HEK293 (cell line): ENCODE measurements around the gene NKX1-1.
A peak's percentile ranks its signal among the peaks of the same experiment; 100 is the strongest.

Experiments
- CTCF ChIA-PET: fragments of 350-600 bp; formaldehyde crosslinking; extraction: SDS; loops from one replicate; lab custom pipeline; 2021; ENCODE audit warnings: antibody characterized with exemption; lab: Yijun Ruan, JAX
- POLR2A ChIA-PET: fragments of 300-600 bp; formaldehyde crosslinking; extraction: SDS; loops from one replicate; lab custom pipeline; 2020; ENCODE audit warnings: antibody characterized with exemption, inconsistent platforms; lab: Yijun Ruan, JAX
- H3K27ac ChIP-seq: fragments of 200-500 bp; sonication (Bioruptor generic); 2 replicates; pipeline ENCODE4 v1.5.1; 2014; ENCODE audit warnings: low read depth, low read length, control low read depth, inconsistent platforms; ENCODE audit errors: extremely low read depth
- H3K36me3 ChIP-seq, 2 experiments: fragments of 200-500 bp in 1 of 2; sonication (Bioruptor generic) in 1 of 2; 1 replicate in 1 of 2; 2 replicates in 1 of 2; pipeline ENCODE4 v1.5.1; 2014 to 2017; ENCODE audit warnings: inconsistent platforms in 2 of 2, low read length in 2 of 2; ENCODE audit not compliant: control insufficient read depth in 2 of 2, insufficient read depth in 1 of 2
- H3K4me1 ChIP-seq: fragments of 200-500 bp; sonication (Bioruptor generic); 2 replicates; pipeline ENCODE4 v1.5.1; 2014; ENCODE audit warnings: mild to moderate bottlenecking, low read length, inconsistent platforms; ENCODE audit not compliant: control insufficient read depth, insufficient read depth
- H3K4me3 ChIP-seq: 2 replicates; pipeline ENCODE4 v1.5.1; 2011; ENCODE audit warnings: low read depth, mild to moderate bottlenecking, control low read depth, low read length, moderate library complexity
- H3K9me3 ChIP-seq: fragments of 200-500 bp; sonication (Bioruptor generic); 2 replicates; pipeline ENCODE4 v1.5.1; 2014; ENCODE audit warnings: low read depth, low read length, inconsistent platforms; ENCODE audit not compliant: control insufficient read depth, insufficient read depth
- EGR2 ChIP-seq: fragments of 450-650 bp; formaldehyde crosslinking; IDR thresholded peaks from 2 replicates; pipeline ENCODE4 v1.5.1; 2016; ENCODE audit warnings: low read depth, missing biosample characterization, missing genetic modification characterization
- TCF7L2 ChIP-seq: IDR thresholded peaks from 2 replicates; pipeline ENCODE4 v1.6.1; 2011; ENCODE audit warnings: low read depth, mild to moderate bottlenecking, inconsistent platforms, low read length, moderate library complexity, borderline replicate concordance
- TRIM28 ChIP-seq: IDR thresholded peaks from 2 replicates; pipeline ENCODE4 v1.6.1; 2011; ENCODE audit warnings: low read length, control low read depth, borderline replicate concordance
- YY2 ChIP-seq: fragments of 450-650 bp; formaldehyde crosslinking; IDR thresholded peaks from 2 replicates; pipeline ENCODE4 v1.5.1; 2016; ENCODE audit warnings: missing biosample characterization, missing genetic modification characterization
- ZBTB1 ChIP-seq: fragments of 450-650 bp; formaldehyde crosslinking; IDR thresholded peaks from 2 replicates; pipeline ENCODE4 v1.5.1; 2016; ENCODE audit warnings: missing biosample characterization, missing genetic modification characterization
- ZFHX2 ChIP-seq: fragments of 450-650 bp; formaldehyde crosslinking; conservative IDR thresholded peaks from 2 replicates; pipeline ENCODE4 v1.5.1; 2016; ENCODE audit warnings: missing biosample characterization, missing genetic modification characterization
- ZNF16 ChIP-seq: fragments of 450-650 bp; formaldehyde crosslinking; IDR thresholded peaks from 2 replicates; pipeline ENCODE4 v1.5.1; 2016; ENCODE audit warnings: low read depth, missing biosample characterization, missing genetic modification characterization
- ZNF24 ChIP-seq: fragments of 450-650 bp; formaldehyde crosslinking; IDR thresholded peaks from 2 replicates; pipeline ENCODE4 v1.5.1; 2016; ENCODE audit warnings: missing biosample characterization, missing genetic modification characterization
- ZNF26 ChIP-seq: fragments of 450-650 bp; formaldehyde crosslinking; IDR thresholded peaks from 2 replicates; pipeline ENCODE4 v1.5.1; 2016; ENCODE audit warnings: missing biosample characterization, missing genetic modification characterization
- ZNF366 ChIP-seq: fragments of 450-650 bp; formaldehyde crosslinking; conservative IDR thresholded peaks from 2 replicates; pipeline ENCODE4 v1.5.1; 2016; ENCODE audit warnings: missing biosample characterization, missing genetic modification characterization
- ZNF423 ChIP-seq: fragments of 450-650 bp; formaldehyde crosslinking; IDR thresholded peaks from 2 replicates; pipeline ENCODE4 v1.5.1; 2016; ENCODE audit warnings: missing biosample characterization, missing genetic modification characterization
- ZNF510 ChIP-seq: fragments of 450-650 bp; formaldehyde crosslinking; IDR thresholded peaks from 2 replicates; pipeline ENCODE4 v1.5.1; 2018; ENCODE audit warnings: mild to moderate bottlenecking, missing genetic modification characterization, missing biosample characterization; ENCODE audit not compliant: insufficient replicate concordance
- ZNF548 ChIP-seq: fragments of 450-650 bp; formaldehyde crosslinking; IDR thresholded peaks from 2 replicates; pipeline ENCODE4 v1.5.1; 2016; ENCODE audit warnings: missing biosample characterization, missing genetic modification characterization
- ZNF585B ChIP-seq: fragments of 450-650 bp; formaldehyde crosslinking; IDR thresholded peaks from 2 replicates; pipeline ENCODE4 v1.5.1; 2016; ENCODE audit warnings: missing biosample characterization, missing genetic modification characterization
- ZNF664 ChIP-seq: fragments of 450-650 bp; formaldehyde crosslinking; IDR thresholded peaks from 2 replicates; pipeline ENCODE4 v1.5.1; 2016; ENCODE audit warnings: missing biosample characterization, missing genetic modification characterization
- ZXDB ChIP-seq: fragments of 450-650 bp; formaldehyde crosslinking; IDR thresholded peaks from 2 replicates; pipeline ENCODE4 v1.5.1; 2016; ENCODE audit warnings: missing biosample characterization, missing genetic modification characterization
- TF ChIP-seq, protein P1 (sequence below): fragments of 450-650 bp; formaldehyde crosslinking; IDR thresholded peaks from 2 replicates; pipeline ENCODE4 v1.5.1; 2017; ENCODE audit warnings: missing biosample characterization, missing genetic modification characterization

The NKX1-1 gene

DNA sequence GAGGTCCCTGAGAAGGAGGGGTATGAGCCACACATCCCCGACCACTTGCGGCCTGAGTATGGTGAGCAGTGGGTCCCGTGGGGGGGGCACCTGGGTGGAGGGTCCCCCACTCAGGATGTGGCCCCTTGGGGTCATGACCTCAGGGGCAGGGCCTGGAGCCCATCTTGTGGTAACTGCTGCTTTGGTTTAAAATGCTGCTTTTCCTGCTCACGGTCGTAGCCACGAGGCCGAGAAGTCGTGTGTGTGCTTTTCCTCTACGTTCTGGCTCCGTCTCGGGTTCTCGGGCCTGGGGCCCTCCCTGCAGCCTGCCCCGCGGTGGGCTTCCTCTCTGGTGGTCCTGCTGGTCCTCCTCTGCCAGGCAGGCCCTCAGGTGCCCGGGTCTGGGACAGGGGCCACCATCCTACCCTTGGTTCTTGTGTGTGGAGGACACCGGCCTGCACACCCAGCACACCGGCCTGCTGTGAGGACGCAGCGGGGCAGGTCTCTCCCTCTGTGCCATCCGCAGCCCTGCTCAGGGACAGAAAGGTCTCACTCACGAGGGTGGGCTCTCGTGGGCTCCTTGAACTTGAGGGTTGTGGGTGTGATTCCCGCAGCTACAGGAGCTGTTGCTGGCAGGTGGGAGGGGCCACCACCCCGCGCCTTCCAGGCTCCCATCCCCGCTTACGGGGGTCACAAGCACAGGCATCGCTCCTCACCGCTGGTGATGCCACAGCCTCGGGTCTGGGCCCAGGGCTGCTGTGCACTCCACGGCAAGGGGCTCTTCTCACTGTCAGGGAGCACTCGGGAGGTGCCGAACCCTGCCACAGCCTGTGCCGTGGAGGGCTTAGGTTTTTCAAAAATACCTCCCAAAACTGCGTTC lies 39.6 kb downstream of the NKX1-1 start (continued):
- TF ChIP-seq TCF7L2: no peak
- no peak for TF ChIP-seq ZNF548 (tag by site-specific recombination)
- no peak for TF ChIP-seq YY2
- TF ChIP-seq ZXDB: no peak
- no peak for TF ChIP-seq ZNF510
- no peak for TF ChIP-seq ZNF24 (tag by site-specific recombination)
- TF ChIP-seq, protein P1, sequence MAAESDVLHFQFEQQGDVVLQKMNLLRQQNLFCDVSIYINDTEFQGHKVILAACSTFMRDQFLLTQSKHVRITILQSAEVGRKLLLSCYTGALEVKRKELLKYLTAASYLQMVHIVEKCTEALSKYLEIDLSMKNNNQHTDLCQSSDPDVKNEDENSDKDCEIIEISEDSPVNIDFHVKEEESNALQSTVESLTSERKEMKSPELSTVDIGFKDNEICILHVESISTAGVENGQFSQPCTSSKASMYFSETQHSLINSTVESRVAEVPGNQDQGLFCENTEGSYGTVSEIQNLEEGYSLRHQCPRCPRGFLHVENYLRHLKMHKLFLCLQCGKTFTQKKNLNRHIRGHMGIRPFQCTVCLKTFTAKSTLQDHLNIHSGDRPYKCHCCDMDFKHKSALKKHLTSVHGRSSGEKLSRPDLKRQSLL (tag by site-specific recombination): no peak

DNA sequence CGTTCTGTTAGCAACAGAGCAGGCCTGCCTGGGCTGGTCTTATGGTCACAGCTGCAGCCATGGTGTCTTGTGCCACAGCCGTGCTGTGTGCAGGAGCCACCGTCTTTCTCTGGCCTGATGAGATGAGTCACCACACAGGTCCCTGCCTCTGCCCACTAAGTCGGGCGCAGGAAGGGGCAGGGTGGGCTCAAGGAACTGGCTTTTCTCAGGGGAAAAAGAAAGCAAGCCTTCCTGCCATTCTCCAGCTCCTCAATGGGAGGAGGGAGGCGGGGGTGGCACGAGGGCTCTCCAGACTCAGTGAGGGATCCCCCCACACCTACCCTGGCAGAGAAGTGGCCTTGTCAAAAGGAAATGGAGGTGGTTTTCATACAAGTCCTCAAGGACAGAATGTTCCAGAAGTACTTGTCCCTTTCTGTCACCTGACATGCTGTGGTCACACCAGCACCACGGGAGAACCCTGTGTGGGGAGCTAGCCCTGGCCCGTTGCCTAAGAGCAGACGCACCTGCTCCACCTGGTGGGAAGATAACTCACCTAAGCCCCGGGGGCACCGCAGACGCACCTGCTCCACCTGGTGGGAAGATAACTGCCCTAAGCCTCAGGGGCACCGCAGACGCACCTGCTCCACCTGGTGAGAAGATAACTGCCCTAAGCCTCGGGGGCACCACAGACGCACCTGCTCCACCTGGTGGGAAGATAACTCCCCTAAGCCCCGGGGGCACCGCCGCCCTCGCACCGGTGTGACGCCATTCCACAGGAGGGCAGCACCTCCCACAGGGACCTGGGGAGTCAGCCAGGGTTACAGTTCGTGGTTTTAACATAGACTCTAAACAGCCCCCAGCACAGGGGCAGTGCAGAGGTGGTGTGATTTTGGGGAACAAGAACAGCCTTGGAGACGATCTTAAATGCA lies 40.7 kb downstream of the NKX1-1 start:
- H3K9me3 ChIP-seq: no peaks in the 10 kb centered on the region
- H3K4me3 ChIP-seq: no peak overlapping the region
- H3K36me3 ChIP-seq: peaks cover 0 to 39% of the 10 kb centered on the region in 2 experiments; a peak in 1 of 3 replicates
- POLR2A ChIA-PET: interaction anchor here (0.8 kb wide), 1 partner anchor 19 kb away, joined by 3 read pairs; no protein-coding TSS in a partner anchor
- H3K4me1 ChIP-seq: no peaks in the 10 kb centered on the region
- peak; percentile 19; the same call in 1 of the 2 replicates for TF ChIP-seq EGR2 (tag by site-specific recombination)
- TF ChIP-seq ZNF585B: no peak
- H3K27ac ChIP-seq: no peak overlapping the region
- CTCF ChIA-PET: interaction anchor here (1.2 to 1.6 kb wide), 3 partner anchors 9 to 148 kb away, joined by 3 to 4 read pairs (median 4); no protein-coding TSS in a partner anchor

DNA sequence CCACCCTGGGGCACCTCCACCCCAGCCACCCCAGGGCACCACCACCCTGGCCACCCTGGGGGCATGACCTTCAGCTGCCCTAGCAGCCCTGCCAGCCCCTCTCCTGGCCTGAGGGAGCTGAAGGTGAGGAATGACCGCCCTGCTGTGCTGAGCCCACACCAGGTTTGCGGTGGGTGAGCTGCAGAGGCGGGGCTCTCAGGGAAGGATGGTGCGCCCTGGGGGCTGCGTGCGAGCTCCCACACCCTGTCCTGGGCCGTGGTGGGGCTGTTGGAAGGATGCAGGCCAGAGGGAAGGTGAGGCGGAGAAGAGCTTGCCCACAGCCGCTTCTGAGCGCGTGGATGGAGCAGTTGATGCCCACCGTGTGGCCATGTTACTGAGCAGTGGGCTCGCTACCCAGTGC lies 41.5 kb downstream of the NKX1-1 start:
- ChIA-PET POLR2A (interaction anchor here (0.8 kb wide), 1 partner anchor 18 kb away, joined by 3 read pairs; no protein-coding TSS in a partner anchor), CTCF (interaction anchor here (1.3 to 1.6 kb wide), 2 partner anchors 9 to 11 kb away, joined by 3 to 4 read pairs; no protein-coding TSS in a partner anchor)
- H3K4me3 ChIP-seq: no peak overlapping the region
- no peaks in the 10 kb centered on the region for H3K9me3 ChIP-seq
- H3K4me1 ChIP-seq: no peaks in the 10 kb centered on the region
- TF ChIP-seq ZNF366 (no peak), ZNF26 (no peak), ZNF423 (no peak), ZNF664 (tag by site-specific recombination) (no peak), ZBTB1 (no peak), ZFHX2 (tag by site-specific recombination) (no peak), TRIM28 (no peak), ZNF16 (tag by site-specific recombination) (no peak)
- peaks cover 0 to 37% of the 10 kb centered on the region in 2 experiments; a peak in 1 of 3 replicates for H3K36me3 ChIP-seq
- no peak overlapping the region for H3K27ac ChIP-seq
